Mucosa of stomach (tissue), 1 donor: ENCODE measurements around the gene NSDHL.
"Not testable (repeated sequence)": the region's sequence is repeated elsewhere in the genome, so short reads cannot be mapped to it uniquely, and the experiment has no call there.

Experiments
- H3K27me3 ChIP-seq: one replicate; pipeline ENCODE4 v1.7.0; 2013; ENCODE audit warnings: mild to moderate bottlenecking, low read length; ENCODE audit not compliant: control insufficient read depth, insufficient read depth
- H3K36me3 ChIP-seq: one replicate; pipeline ENCODE4 v1.7.0; 2013; ENCODE audit warnings: low read length; ENCODE audit not compliant: control insufficient read depth, insufficient read depth
- H3K4me1 ChIP-seq: one replicate; pipeline ENCODE4 v1.7.0; 2013; ENCODE audit warnings: mild to moderate bottlenecking, low read length; ENCODE audit not compliant: control insufficient read depth, insufficient read depth
- H3K4me3 ChIP-seq: one replicate; pipeline ENCODE4 v1.7.0; 2013; ENCODE audit warnings: low read length
- H3K9ac ChIP-seq: one replicate; pipeline ENCODE4 v1.7.0; 2013; ENCODE audit warnings: mild to moderate bottlenecking, low read length, moderate library complexity
- H3K9me3 ChIP-seq: one replicate; pipeline ENCODE4 v1.7.0; 2013; ENCODE audit warnings: mild to moderate bottlenecking, low read length, moderate library complexity; ENCODE audit not compliant: control insufficient read depth
- donor health status: Pancreatic carcinoma.

The NSDHL gene

DNA sequence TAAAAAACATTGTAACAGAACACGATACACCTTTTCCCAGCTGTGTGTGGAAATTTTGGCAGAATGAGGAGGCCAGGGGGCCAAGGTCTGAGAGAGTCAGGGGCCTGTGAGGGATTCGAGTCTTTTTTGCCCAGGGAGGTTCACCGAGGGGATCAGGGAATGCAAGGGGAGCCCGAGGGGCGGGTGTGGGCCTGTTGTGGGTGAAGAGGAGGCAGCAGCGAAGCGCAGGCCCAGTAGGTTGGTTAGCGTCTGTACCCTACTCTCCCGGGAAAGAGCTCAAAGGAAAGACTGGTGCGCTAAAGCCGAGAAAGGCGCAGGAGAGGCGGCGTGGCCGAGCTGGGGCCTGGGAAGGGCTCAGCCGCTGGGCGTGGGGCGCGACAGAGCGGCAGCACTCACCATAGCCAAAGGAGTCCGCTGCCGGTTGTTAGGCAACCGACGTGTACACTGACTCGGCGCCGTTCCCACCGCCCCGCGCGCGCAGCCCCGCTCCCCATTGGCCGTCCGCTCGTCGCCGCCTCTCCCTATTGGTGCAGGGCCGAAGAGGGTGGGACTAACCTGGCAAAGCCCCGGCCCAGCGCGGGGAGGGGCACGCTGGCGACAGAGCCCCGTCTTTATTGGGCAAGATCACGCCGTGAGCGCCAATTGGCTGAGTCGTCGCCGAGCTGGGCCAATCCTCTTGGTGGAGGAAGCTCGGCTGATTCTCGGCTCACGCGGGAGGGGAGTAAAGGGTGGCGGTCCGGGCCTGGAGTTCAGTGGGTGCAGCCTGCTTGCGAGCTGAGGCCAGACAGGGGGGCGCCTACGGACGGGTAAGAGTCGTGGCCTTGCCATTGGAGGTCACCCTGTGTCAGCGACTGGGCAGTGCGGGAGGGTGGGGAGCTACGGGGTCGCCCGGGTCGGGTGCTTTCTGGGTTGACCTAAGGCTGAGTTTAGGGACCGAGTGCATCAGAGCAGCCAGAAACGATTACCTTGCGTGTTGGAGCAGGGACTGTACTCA lies at the start of gene NSDHL, which contains the start of gene CETN2:
TSS of gene NSDHL (plus strand) at position 752 of the 994 bp plus-strand sequence. CDS start 15,262 bp downstream, outside the sequence.
TSS of gene CETN2 (minus strand) at position 446 of the 994 bp plus-strand sequence. CDS start at position 399, 47 bp downstream.
- Histone ChIP-seq H3K9me3 (no peaks in the 10 kb centered on the region), H3K4me1 (peaks cover 5% of the 10 kb centered on the region), H3K27me3 (no peaks in the 10 kb centered on the region), H3K36me3 (no peaks in the 10 kb centered on the region), H3K4me3 (peak within 1 kb of the TSS; percentile 56), H3K9ac (peak within 1 kb of the TSS; percentile 82)

GRCh38 chrX:152787062-152787461 lies 43.8 kb upstream of the NSDHL start:
- H3K9ac ChIP-seq, H3K4me3 ChIP-seq, H3K36me3 ChIP-seq, H3K4me1 ChIP-seq, H3K9me3 ChIP-seq, H3K27me3 ChIP-seq: not testable (repeated sequence)

DNA sequence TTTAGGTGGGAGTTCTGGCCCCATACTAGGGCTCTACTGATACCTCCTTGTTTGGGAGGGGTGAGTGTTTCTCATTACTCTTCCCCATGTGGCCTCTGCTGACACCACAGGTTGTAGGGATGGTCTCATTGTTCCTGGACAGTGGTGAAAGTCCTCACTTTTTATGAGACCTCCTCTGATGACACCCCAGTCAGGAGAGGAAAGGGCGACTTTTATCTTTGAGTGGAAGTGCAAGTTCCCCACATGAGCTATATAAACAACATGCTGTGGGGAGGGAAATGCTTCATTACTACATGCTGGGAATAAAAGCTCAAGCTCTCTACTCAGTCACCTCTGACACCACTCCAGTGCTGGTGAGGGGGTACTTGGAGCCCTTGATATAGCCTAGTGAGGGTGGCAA lies 31.9 kb upstream of the NSDHL start:
- Histone ChIP-seq H3K9me3 (no peaks in the 10 kb centered on the region), H3K4me3 (no peak overlapping the region), H3K4me1 (no peaks in the 10 kb centered on the region), H3K36me3 (no peaks in the 10 kb centered on the region), H3K9ac (no peak overlapping the region), H3K27me3 (no peaks in the 10 kb centered on the region)

- Histone ChIP-seq H3K36me3 (no peaks in the 10 kb centered on the region), H3K9ac (no peak overlapping the region), H3K9me3 (no peaks in the 10 kb centered on the region), H3K27me3 (no peaks in the 10 kb centered on the region), H3K4me1 (no peaks in the 10 kb centered on the region), H3K4me3 (no peak overlapping the region)
Observed at GRCh38 chrX:152806035-152806434, 24.8 kb upstream of the NSDHL start.

DNA sequence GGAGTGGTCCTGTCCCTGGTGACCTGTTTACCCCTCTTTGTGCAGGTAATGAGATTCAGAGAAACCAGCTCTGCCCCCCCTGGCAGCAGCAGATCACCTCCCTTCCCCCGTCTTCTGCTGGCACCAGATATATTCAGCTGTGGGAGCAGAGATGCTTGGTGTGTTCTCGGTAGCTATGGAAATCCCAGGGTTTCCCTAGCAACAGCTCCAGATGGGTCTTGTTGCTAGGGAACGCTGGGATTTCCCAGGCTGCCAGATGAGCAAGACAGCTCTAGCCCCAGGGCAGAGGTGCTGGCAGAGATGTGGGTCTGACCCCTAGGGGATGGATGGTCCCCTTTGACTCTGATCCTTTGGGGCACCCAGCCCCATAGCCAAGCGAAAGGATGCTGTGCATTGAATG lies 20.5 kb upstream of the NSDHL start:
- Histone ChIP-seq H3K4me1 (no peaks in the 10 kb centered on the region), H3K27me3 (no peaks in the 10 kb centered on the region), H3K4me3 (no peak overlapping the region), H3K9ac (no peak overlapping the region), H3K9me3 (no peaks in the 10 kb centered on the region), H3K36me3 (no peaks in the 10 kb centered on the region)

- Histone ChIP-seq H3K27me3 (no peaks in the 10 kb centered on the region), H3K9me3 (no peaks in the 10 kb centered on the region), H3K4me3 (no peak overlapping the region), H3K36me3 (no peaks in the 10 kb centered on the region), H3K9ac (no peak overlapping the region), H3K4me1 (no peaks in the 10 kb centered on the region)
Observed at GRCh38 chrX:152813206-152813605, 17.7 kb upstream of the NSDHL start.

DNA sequence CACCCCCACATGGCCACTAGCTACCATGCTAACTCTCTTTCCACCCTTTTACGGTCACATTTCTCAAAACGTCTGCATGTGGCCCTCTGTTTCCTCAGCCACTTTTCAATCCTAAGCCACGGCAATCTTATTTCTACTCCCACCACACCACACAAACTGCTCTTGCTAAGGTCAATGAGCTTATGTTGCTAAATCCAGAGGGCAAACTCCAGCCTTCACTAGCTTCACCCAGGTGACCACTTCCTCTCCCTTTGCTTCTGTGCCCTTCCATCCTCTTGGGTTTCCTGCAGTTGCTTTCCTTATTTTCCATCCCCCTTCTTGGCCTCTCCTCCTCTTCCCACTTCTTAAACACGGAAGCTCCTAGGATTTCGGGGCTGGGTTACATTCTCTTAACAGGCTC lies 16.8 kb upstream of the NSDHL start:
- H3K9ac ChIP-seq: no peak overlapping the region
- no peaks in the 10 kb centered on the region for H3K27me3 ChIP-seq
- H3K9me3 ChIP-seq: no peaks in the 10 kb centered on the region
- H3K36me3 ChIP-seq: no peaks in the 10 kb centered on the region
- H3K4me3 ChIP-seq: no peak overlapping the region
- H3K4me1 ChIP-seq: no peaks in the 10 kb centered on the region

- Histone ChIP-seq H3K27me3 (no peaks in the 10 kb centered on the region), H3K36me3 (no peaks in the 10 kb centered on the region), H3K4me3 (no peak overlapping the region), H3K4me1 (no peaks in the 10 kb centered on the region), H3K9ac (no peak overlapping the region), H3K9me3 (no peaks in the 10 kb centered on the region)
Observed at GRCh38 chrX:152817078-152817764, 13.6 kb upstream of the NSDHL start.

DNA sequence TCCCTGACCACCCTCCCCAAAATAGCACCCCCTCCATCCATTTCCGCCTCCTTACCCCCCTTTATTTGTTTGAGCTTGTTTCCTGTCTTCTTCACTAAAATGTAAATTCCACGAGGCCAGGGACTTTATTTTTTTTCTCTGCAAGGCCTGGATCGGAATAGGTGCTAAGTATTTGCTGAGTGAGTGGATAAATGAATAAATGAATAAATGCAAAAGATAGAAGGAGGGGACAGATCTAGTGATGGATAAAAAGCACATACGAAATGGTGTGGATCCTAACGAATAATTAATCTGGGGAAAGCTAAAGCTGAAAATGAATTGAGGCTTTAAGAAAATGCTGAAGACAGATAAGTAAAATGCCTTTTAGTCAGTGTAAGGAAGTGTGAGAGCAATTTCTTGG lies 12.5 kb upstream of the NSDHL start:
- no peaks in the 10 kb centered on the region for H3K36me3 ChIP-seq
- H3K4me1 ChIP-seq: no peaks in the 10 kb centered on the region
- no peak overlapping the region for H3K4me3 ChIP-seq
- H3K9ac ChIP-seq: no peak overlapping the region
- no peaks in the 10 kb centered on the region for H3K9me3 ChIP-seq
- no peaks in the 10 kb centered on the region for H3K27me3 ChIP-seq

- Histone ChIP-seq H3K36me3 (no peaks in the 10 kb centered on the region), H3K4me1 (no peaks in the 10 kb centered on the region), H3K4me3 (no peak overlapping the region), H3K27me3 (no peaks in the 10 kb centered on the region), H3K9me3 (no peaks in the 10 kb centered on the region), H3K9ac (no peak overlapping the region)
Observed at GRCh38 chrX:152819266-152819665, 11.6 kb upstream of the NSDHL start.

DNA sequence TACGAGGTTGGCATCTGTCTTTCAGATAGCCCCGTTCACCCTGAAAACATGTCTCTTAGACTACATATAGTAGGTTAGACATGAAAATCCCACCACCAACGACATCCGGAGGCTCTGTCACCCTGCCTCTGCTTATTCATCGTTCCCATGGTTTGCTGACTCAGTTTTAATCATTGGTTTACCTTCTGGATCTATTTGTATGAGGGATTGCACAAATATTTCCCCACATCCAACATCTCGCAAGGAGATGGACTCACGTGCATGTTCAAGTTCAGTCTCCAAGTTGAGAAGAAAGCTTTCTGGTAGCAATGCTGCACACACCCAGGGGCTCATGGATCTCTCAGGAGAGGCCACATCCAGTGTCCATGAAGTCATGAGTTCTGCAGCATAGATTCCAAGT lies 11.1 kb upstream of the NSDHL start:
- no peaks in the 10 kb centered on the region for H3K9me3 ChIP-seq
- H3K4me3 ChIP-seq: no peak overlapping the region
- H3K27me3 ChIP-seq: no peaks in the 10 kb centered on the region
- no peaks in the 10 kb centered on the region for H3K4me1 ChIP-seq
- H3K36me3 ChIP-seq: no peaks in the 10 kb centered on the region
- H3K9ac ChIP-seq: no peak overlapping the region

GRCh38 chrX:152821145-152821765 lies 9.6 kb upstream of the NSDHL start:
- no peak overlapping the region for H3K9ac ChIP-seq
- H3K9me3 ChIP-seq: no peaks in the 10 kb centered on the region
- H3K27me3 ChIP-seq: no peaks in the 10 kb centered on the region
- no peaks in the 10 kb centered on the region for H3K4me1 ChIP-seq
- no peaks in the 10 kb centered on the region for H3K36me3 ChIP-seq
- H3K4me3 ChIP-seq: no peak overlapping the region
